GM12878 (cell line): ENCODE results near the gene CASTOR1. TPM values are rescaled to one million over a fixed set of nuclear protein-coding genes. Genes with fewer than 3 reads are reported as not detected.

Experiments used
- ATAC-seq: fragments of 200-7000 bp; cut with Tn5 transposase; 3 replicates; pipeline ENCODE4 v1.9.1; 2020; ENCODE audit warnings: mild to moderate bottlenecking, moderate library complexity
- BruUV-seq: library from RNA; stranded (reverse); fragments of 400-500 nt; replicated peaks from 2 replicates; lab custom pipeline; 2021; lab: Mats Ljungman, UMichigan
- CTCF ChIA-PET: fragments of 300-600 bp; sonication (Branson Sonifier 250); formaldehyde crosslinking; extraction: SDS; loops from one replicate; lab custom pipeline; 2021; ENCODE audit warnings: inconsistent platforms; lab: Yijun Ruan, JAX
- POLR2A ChIA-PET: fragments of 350-600 bp; formaldehyde crosslinking; extraction: SDS; loops from one replicate; lab custom pipeline; 2021; ENCODE audit warnings: inconsistent platforms; lab: Charles Lee
- RAD21 ChIA-PET: fragments of 300-600 bp; sonication (Branson Sonifier 250); formaldehyde crosslinking; loops from one replicate; lab custom pipeline; 2023; ENCODE audit warnings: antibody characterized with exemption; ENCODE audit not compliant: unreplicated experiment; lab: Charles Lee
- SMC1A ChIA-PET: fragments of 300-600 bp; sonication (Branson Sonifier 250); formaldehyde crosslinking; loops from one replicate; lab custom pipeline; 2023; ENCODE audit not compliant: unreplicated experiment, uncharacterized antibody; lab: Charles Lee
- DNase-seq: peaks from one replicate; pipeline ENCODE4 v3.0.0-alpha.2; 2011; ENCODE audit warnings: low read depth, low spot score
- FAIRE-seq: peaks from 3 replicates; lab custom pipeline; 2011; peaks lifted over from hg19 to GRCh38; lab: Jason Lieb, UNC
- H2AFZ ChIP-seq: 2 replicates; pipeline ENCODE4 v1.6.0; 2011; ENCODE audit warnings: low read depth, low read length, control low read depth; ENCODE audit not compliant: control insufficient read depth
- H3K27ac ChIP-seq: 2 replicates; pipeline ENCODE4 v1.5.1; 2011; ENCODE audit warnings: control low read depth; ENCODE audit not compliant: control insufficient read depth, insufficient read depth
- H3K27me3 ChIP-seq, 2 experiments: replicated peaks in 1 of 2; 2 replicates each; pipeline versions ENCODE4 v1.6.0 to v1.6.1; 2011; ENCODE audit warnings: low read length in 1 of 2; ENCODE audit not compliant: control insufficient read depth in 2 of 2, insufficient read depth in 2 of 2
- H3K36me3 ChIP-seq, 2 experiments: 2 replicates each; pipeline ENCODE4 v1.5.1; 2011; ENCODE audit warnings: low read length in 1 of 2; ENCODE audit not compliant: control insufficient read depth in 2 of 2, insufficient read depth in 2 of 2
- H3K4me1 ChIP-seq: 2 replicates; pipeline ENCODE4 v1.6.1; 2011; ENCODE audit warnings: mild to moderate bottlenecking, low read length, moderate library complexity, mixed read lengths; ENCODE audit not compliant: control insufficient read depth, insufficient read depth
- H3K4me2 ChIP-seq: 2 replicates; pipeline ENCODE4 v1.6.0; 2011; ENCODE audit warnings: control low read depth; ENCODE audit not compliant: control insufficient read depth, insufficient read depth
- H3K4me3 ChIP-seq: fragments of 200-600 bp; sonication (generic); 2 replicates; pipeline ENCODE4 v1.5.1; 2016
- H3K79me2 ChIP-seq: 2 replicates; pipeline ENCODE4 v1.6.0; 2011; ENCODE audit warnings: low read length; ENCODE audit not compliant: control insufficient read depth, insufficient read depth
- H3K9ac ChIP-seq: 2 replicates; pipeline ENCODE4 v1.8.0; 2011; ENCODE audit warnings: low read length, control low read depth, mixed read lengths; ENCODE audit not compliant: control insufficient read depth, insufficient read depth
- H3K9me3 ChIP-seq: replicated peaks from 3 replicates; pipeline ENCODE4 v1.5.1; 2011; ENCODE audit warnings: mild to moderate bottlenecking, low read length; ENCODE audit not compliant: control insufficient read depth, insufficient read depth
- H4K20me1 ChIP-seq: 2 replicates; pipeline ENCODE4 v1.6.0; 2011; ENCODE audit not compliant: control insufficient read depth, insufficient read depth
- ATF3 ChIP-seq: IDR thresholded peaks from 2 replicates; pipeline ENCODE4 v1.6.1; 2011; ENCODE audit warnings: low read depth, mild to moderate bottlenecking, low read length, moderate library complexity, borderline replicate concordance; ENCODE audit errors: extremely low read depth
- BHLHE40 ChIP-seq, 2 experiments: fragments of 450-650 bp in 1 of 2; IDR thresholded peaks; 2 replicates each; pipeline ENCODE4 v1.6.1; 2011 to 2017; ENCODE audit warnings: low read depth in 2 of 2, borderline replicate concordance in 1 of 2, improper control_type of control experiment in 1 of 2, low read length in 1 of 2, mild to moderate bottlenecking in 1 of 2
- BRCA1 ChIP-seq: IDR thresholded peaks from 2 replicates; pipeline ENCODE4 v1.6.1; 2011; ENCODE audit warnings: low read depth, low read length, improper control_type of control experiment
- CTCF ChIP-seq, 3 experiments: IDR thresholded peaks in 2 of 3; conservative IDR thresholded peaks in 1 of 3; 2 replicates each; pipeline ENCODE4 v1.5.1; 2011; ENCODE audit warnings: low read depth in 3 of 3, low read length in 3 of 3, mild to moderate bottlenecking in 3 of 3, control low read depth in 2 of 3, moderate library complexity in 2 of 3, inconsistent platforms in 1 of 3, mixed read lengths in 1 of 3; ENCODE audit not compliant: control insufficient read depth in 2 of 3, insufficient read depth in 1 of 3; ENCODE audit errors: extremely low read depth in 1 of 3
- FOXK2 ChIP-seq: fragments of 450-650 bp; IDR thresholded peaks from 2 replicates; pipeline ENCODE4 v1.6.1; 2017; ENCODE audit warnings: mild to moderate bottlenecking, moderate library complexity
- MEF2A ChIP-seq: IDR thresholded peaks from 2 replicates; pipeline ENCODE4 v1.6.1; 2011; ENCODE audit warnings: low read depth, mild to moderate bottlenecking, low read length, moderate library complexity; ENCODE audit not compliant: insufficient read depth
- MEF2B ChIP-seq: fragments of 450-650 bp; IDR thresholded peaks from 2 replicates; pipeline ENCODE4 v1.6.1; 2018; ENCODE audit warnings: mild to moderate bottlenecking, moderate library complexity; ENCODE audit not compliant: partially characterized antibody, poor library complexity, severe bottlenecking
- MTA3 ChIP-seq: IDR thresholded peaks from 2 replicates; pipeline ENCODE4 v1.6.1; 2012; ENCODE audit warnings: low read length, inconsistent platforms, borderline replicate concordance
- PBX3 ChIP-seq: IDR thresholded peaks from 2 replicates; pipeline ENCODE4 v1.6.1; 2011; ENCODE audit warnings: mild to moderate bottlenecking, low read depth, low read length, moderate library complexity; ENCODE audit not compliant: insufficient replicate concordance
- POLR2AphosphoS5 ChIP-seq: IDR thresholded peaks from 2 replicates; pipeline ENCODE4 v1.6.1; 2011; ENCODE audit warnings: mild to moderate bottlenecking, low read length, inconsistent platforms
- RFX5 ChIP-seq: IDR thresholded peaks from 2 replicates; pipeline ENCODE4 v1.6.1; 2011; ENCODE audit warnings: low read depth, low read length, improper control_type of control experiment
- SPI1 ChIP-seq: IDR thresholded peaks from 2 replicates; pipeline ENCODE4 v1.6.1; 2011; ENCODE audit warnings: low read depth, mild to moderate bottlenecking, low read length, moderate library complexity, borderline replicate concordance; ENCODE audit not compliant: insufficient read depth
- ZBTB4 ChIP-seq: fragments of 450-650 bp; formaldehyde crosslinking; IDR thresholded peaks from 2 replicates; pipeline ENCODE4 v1.4.0; 2022; ENCODE audit warnings: mild to moderate bottlenecking, moderate library complexity
- WGBS: methylation state at CpG from one replicate; pipeline ENCODE4 v1.1.6; 2016; ENCODE audit warnings: low lambda C conversion rate; ENCODE audit not compliant: insufficient replicate concordance, insufficient coverage; ENCODE audit errors: missing lambda C conversion rate; 5-methylcytosine and 5-hydroxymethylcytosine counted together
- in situ Hi-C: fragments of 300-500 bp; cut with MboI; formaldehyde crosslinking; loops from 9 replicates; pipeline ENCODE4 v1.14.3; 2018; ENCODE audit warnings: mixed read lengths
- intact Hi-C: fragments of 100-400 bp; cut with micrococcal nuclease; formaldehyde crosslinking; loops from one replicate; pipeline ENCODE4 v1.14.2; 2022; ENCODE audit not compliant: unreplicated experiment
- polyA plus RNA-seq, 11 experiments: library from polyadenylated mRNA; depleted of rRNA in 4 of 11; unstranded in 6 of 11; stranded (reverse) in 5 of 11; fragments of >200 nt; fragmentation: Nextera tagmentation in 4 of 11; fragmentation: Illumina TruSeq in 1 of 11; extraction: Ambion mirVana in 4 of 11; extraction: Trizol in 1 of 11; gene quantifications; 1 replicate in 1 of 11; 2 replicates in 10 of 11; pipeline versions ENCODE4 v1.2.1 to v1.2.3, GENCODE V29; 2011 to 2016; ENCODE audit warnings: inconsistent platforms in 2 of 11, missing spikeins in 2 of 11, low read depth in 1 of 11
- total RNA-seq, 4 experiments: library from RNA; depleted of rRNA in 3 of 4; stranded (reverse); fragments of >200 nt in 3 of 4; fragmentation: Illumina TruSeq in 1 of 4; extraction: Trizol in 1 of 4; gene quantifications; 2 replicates each; pipeline versions ENCODE4 v1.2.1 to v1.2.3, GENCODE V29; 2013 to 2021

CASTOR1 gene
- total and polyA plus RNA-seq, 10 of the 15 experiments (the other 5 are each of a cell fraction or from before 2014, with no cell fraction given), result 0.31 to 9.1 (median 3.3) TPM

- FAIRE-seq, result no peak
- ChIA-PET SMC1A (no interaction called here), CTCF (interaction anchor here (2.2 kb wide), 1 partner anchor 49 kb away, joined by 16 read pairs; the partner anchor contains the start of gene CASTOR1), RAD21 (interaction anchor here (1.2 to 2.1 kb wide), 2 partner anchors 10 to 49 kb away, joined by 3 to 4 read pairs; partner anchors contain the start of gene TBC1D10A), POLR2A (no interaction called here)
- no peaks in the 10 kb centered on the region for H4K20me1 ChIP-seq
- no peak overlapping the region for H3K9ac ChIP-seq
- H3K9me3 ChIP-seq, result no peaks in the 10 kb centered on the region
- no peak overlapping the region for H3K27ac ChIP-seq
- H3K27me3 ChIP-seq, result no peaks in the 10 kb centered on the region
- DNase-seq, result no peak
- in situ Hi-C loops (no loop called here), intact Hi-C loops (no loop called here)
- no TSS peak for BruUV-seq
- no peaks in the 10 kb centered on the region for H3K79me2 ChIP-seq
- 93% methylated on average over 4 of the region's 4 CpGs for WGBS
- no peak for ATAC-seq
- no peak overlapping the region for H3K4me2 ChIP-seq
- H3K36me3 ChIP-seq, result peaks cover 65 to 68% of the 10 kb centered on the region in 2 experiments
- H3K4me3 ChIP-seq, result no peak overlapping the region
- H2AFZ ChIP-seq, result no peak overlapping the region
- no peaks in the 10 kb centered on the region for H3K4me1 ChIP-seq
- TF ChIP-seq RFX5, result no peak
- TF ChIP-seq POLR2AphosphoS5, result no peak
- no peak for TF ChIP-seq ATF3
- no peak for TF ChIP-seq MEF2A
- TF ChIP-seq PBX3, result no peak
- TF ChIP-seq CTCF (IDR thresholded peaks at IDR 0.05 in 2 of 3, conservative IDR thresholded peaks at IDR 0.05 in 1 of 3; ENCODE audit: control insufficient read depth in 2 of 3, extremely low read depth in 1 of 3, insufficient read depth in 1 of 3, low read depth in 3 of 3, low read length in 3 of 3), result no peak
- no peak for TF ChIP-seq BHLHE40 (IDR thresholded peaks at IDR 0.05; ENCODE audit: borderline replicate concordance in 1 of 2, low read depth in 2 of 2, low read length in 1 of 2)
- no peak for TF ChIP-seq BRCA1
- TF ChIP-seq MEF2B, result no peak
- TF ChIP-seq MTA3, result no peak
- TF ChIP-seq ZBTB4 (CRISPR knock-in tag), result no peak
- no peak for TF ChIP-seq FOXK2
- no peak for TF ChIP-seq SPI1
These were observed 47.6 kb upstream of the CASTOR1 start for GRCh38 chr22:30336752-30337460.
